ENCODE measurements around the gene SP9. TPM values are rescaled to one million over a fixed set of nuclear protein-coding genes. Genes with fewer than 3 reads are reported as not detected.

Gene SP9
- total RNA-seq, 1 experiment from 2014 or later = not detected

- no peak for TF ChIP-seq POLR2AphosphoS5 (IDR thresholded peaks at IDR 0.05; ENCODE audit: low read depth, low read length)
- no peak for TF ChIP-seq REST (IDR thresholded peaks at IDR 0.05; ENCODE audit: insufficient read depth in 1 of 2, low read depth in 2 of 2, low read length in 1 of 2)
- TF ChIP-seq CTCF (IDR thresholded peaks at IDR 0.05) = no peak
- TF ChIP-seq SIN3A (IDR thresholded peaks at IDR 0.05; ENCODE audit: borderline replicate concordance, insufficient read depth, low read depth, low read length) = no peak
- no peak for TF ChIP-seq TCF7L2 (IDR thresholded peaks at IDR 0.05; ENCODE audit: low read depth, low read length)
- BruUV-seq (replicated peaks) = no TSS peak
- CTCF ChIA-PET = no interaction called here
Measured at GRCh38 chr2:174335254-174335987, 667 bp downstream of the SP9 start.

GRCh38 chr2:174335988-174336500 lies 1.3 kb downstream of the SP9 start:
- ChIA-PET POLR2A (interaction anchor here (0.6 kb wide), 1 partner anchor 271 kb away, joined by 6 read pairs; no protein-coding TSS in a partner anchor), CTCF (no interaction called here)
- Histone ChIP-seq H3K27me3 (ENCODE audit: control insufficient read depth, insufficient read depth, low read length) (no peaks in the 10 kb centered on the region), H3K4me1 (ENCODE audit: control insufficient read depth, insufficient read depth, low read length) (peaks cover 16% of the 10 kb centered on the region), H3K4me3 (ENCODE audit: low read depth in 2 of 2, low read length in 2 of 2) (no peak overlapping the region), H3K27ac (ENCODE audit: low read length) (no peak overlapping the region), H3K9me3 (ENCODE audit: control insufficient read depth, insufficient read depth, low read depth, low read length) (no peaks in the 10 kb centered on the region), H3K36me3 (ENCODE audit: control insufficient read depth, insufficient read depth, low read length) (no peaks in the 10 kb centered on the region)
- no peak for ATAC-seq
- in situ Hi-C loops (cut with HindIII; ENCODE audit: low pct_unique_long_range_greater_than_20kb, low sequenced_read_pairs) (no loop called here), intact Hi-C loops (cut with micrococcal nuclease; ENCODE audit: unreplicated experiment) (no loop called here)
- no peak for TF ChIP-seq POLR2AphosphoS5 (IDR thresholded peaks at IDR 0.05; ENCODE audit: low read depth, low read length)
- no peak for TF ChIP-seq TCF7L2 (IDR thresholded peaks at IDR 0.05; ENCODE audit: low read depth, low read length)
- TF ChIP-seq SIN3A (IDR thresholded peaks at IDR 0.05; ENCODE audit: borderline replicate concordance, insufficient read depth, low read depth, low read length) = no peak
- TF ChIP-seq CTCF (IDR thresholded peaks at IDR 0.05) = no peak
- no peak for TF ChIP-seq REST (IDR thresholded peaks at IDR 0.05; ENCODE audit: insufficient read depth in 1 of 2, low read depth in 2 of 2, low read length in 1 of 2)
- DNase-seq (ENCODE audit: low read depth, low spot score) = no peak
- no TSS peak for BruUV-seq (replicated peaks)

More at GRCh38 chr2:174335254-174335987, 667 bp downstream of the SP9 start:
- Histone ChIP-seq H3K4me3 (ENCODE audit: low read depth in 2 of 2, low read length in 2 of 2) (no peak overlapping the region), H3K4me1 (ENCODE audit: control insufficient read depth, insufficient read depth, low read length) (peaks cover 16% of the 10 kb centered on the region), H3K27me3 (ENCODE audit: control insufficient read depth, insufficient read depth, low read length) (no peaks in the 10 kb centered on the region), H3K9me3 (ENCODE audit: control insufficient read depth, insufficient read depth, low read depth, low read length) (no peaks in the 10 kb centered on the region), H3K36me3 (ENCODE audit: control insufficient read depth, insufficient read depth, low read length) (no peaks in the 10 kb centered on the region), H3K27ac (ENCODE audit: low read length) (no peak overlapping the region)
- intact Hi-C loops (cut with micrococcal nuclease; ENCODE audit: unreplicated experiment) = no loop called here
- DNase-seq (ENCODE audit: low read depth, low spot score) (no peak), ATAC-seq (no peak)
- POLR2A ChIA-PET = no interaction called here
- in situ Hi-C loops (cut with HindIII; ENCODE audit: low pct_unique_long_range_greater_than_20kb, low sequenced_read_pairs) = no loop called here

Data from Panc1 (cell line).